Pancreas (tissue), 10 donors: ENCODE data around the gene TAS2R10. TPM values are rescaled to one million over a fixed set of nuclear protein-coding genes. Genes with fewer than 3 reads are reported as not detected.

Experiments
- ATAC-seq, 4 donors: fragments of 200-7000 bp; cut with Tn5 transposase; one replicate each; pipeline versions ENCODE4 v1.8.0 to v1.9.1; 2020; ENCODE audit warnings: mild to moderate bottlenecking in 4 of 4, moderate library complexity in 4 of 4
- DNase-seq, 6 donors: peaks; one replicate each; pipeline ENCODE4 v3.0.0-alpha.2; 2020
- FAIRE-seq: peaks from 2 replicates; lab custom pipeline; 2012; peaks lifted over from hg19 to GRCh38; lab: Jason Lieb, UNC
- H3K27ac ChIP-seq, 4 donors: fragments of 200-600 bp; sonication (generic); 1 replicate in 3 of 4; 2 replicates in 1 of 4; pipeline versions ENCODE4 v1.5.0 to v1.8.0; 2020
- H3K27me3 ChIP-seq, 4 donors: fragments of 200-600 bp; one replicate each; pipeline ENCODE4 v1.8.0; 2021
- H3K36me3 ChIP-seq, 3 donors: fragments of 200-600 bp; sonication (generic) in 1 of 3; one replicate each; pipeline versions ENCODE4 v1.5.0 to v1.8.0; 2020 to 2021
- H3K4me1 ChIP-seq, 3 donors: fragments of 200-600 bp; one replicate each; pipeline ENCODE4 v1.8.0; 2021
- H3K4me3 ChIP-seq, 4 donors: fragments of 200-600 bp; sonication (generic) in 2 of 4; one replicate each; pipeline versions ENCODE4 v1.5.0 to v1.8.0; 2020 to 2021
- H3K9me3 ChIP-seq, 4 donors: fragments of 200-600 bp; one replicate each; pipeline ENCODE4 v1.8.0; 2021
- WGBS, 2 donors: extraction: QIAGEN DNeasy Blood & Tissue Kit; methylation state at CpG; one replicate each; pipeline ENCODE4 v1.1.7; 2013; 5-methylcytosine and 5-hydroxymethylcytosine counted together
- intact Hi-C, 3 donors: fragments of 100-400 bp; cut with DNase I; formaldehyde crosslinking; loops; one replicate each; pipeline versions ENCODE4 v1.11.1 to v1.14.2; 2022
- polyA plus RNA-seq, 2 donors: library from polyadenylated mRNA; stranded (reverse); fragments of 200-250 nt; gene quantifications; one replicate each; pipeline ENCODE4 v1.2.3, GENCODE V29; 2013
- total RNA-seq, 6 donors: library from RNA; stranded (reverse); fragmentation: NEBNext Ultra II Directional in 4 of 6; extraction: Animal tissue kit (Norgen Biotek cat#: 25700) in 4 of 6; gene quantifications; one replicate each; pipeline versions ENCODE4 v1.2.1 to v1.2.4, GENCODE V29; 2021 to 2023
- TF ChIP-seq, protein P1 (sequence below), 4 donors: fragments of 200-600 bp; sonication (generic) in 3 of 4; IDR thresholded peaks; one replicate each; pipeline versions ENCODE4 v1.5.0 to v1.8.0; 2021; ENCODE audit warnings: antibody characterized with exemption in 4 of 4
- donor health status: healthy with polysubstance abuse.
- donor health status: DM: no; HTN: no; CAD: no; lungs with moderate emphysema.
- donor health status: DM: no; HTN: no; CAD: no.
- donor health status: control.
- donor health status: control.
- donor health status: Bipolar disorder and iron deficiency.
- donor health status: DM: yes; HTN: yes; CAD: no.
- donor health status: DM: no; HTN: no; CAD: no.
- donor health status: DM: no; HTN: no; CAD: no.
- donor health status: DM: yes; HTN: yes; CAD: no.

TAS2R10 gene
- total and polyA plus RNA-seq, 8 donors: 0.14 to 0.28 (median 0.21) TPM; not detected in 4

DNA sequence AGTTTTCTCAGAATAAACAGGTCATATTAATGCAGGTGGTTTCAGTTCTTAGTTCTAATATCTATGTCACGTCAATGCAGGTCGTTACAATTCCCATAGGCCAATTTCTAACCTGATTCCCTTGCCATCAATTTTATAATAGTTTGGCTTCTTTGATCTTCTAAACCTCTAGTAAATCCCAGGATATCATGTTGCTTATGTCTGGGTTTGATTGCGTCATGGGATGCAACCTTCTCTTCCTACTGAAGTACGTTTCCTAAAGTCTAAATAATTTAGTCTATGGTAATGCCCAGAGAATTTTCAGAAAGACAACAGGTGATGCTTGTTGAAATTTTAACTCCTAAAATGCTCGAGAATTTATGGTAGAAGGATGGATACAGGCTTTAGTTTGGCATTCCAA, 42.9 kb downstream of the TAS2R10 start:
- Histone ChIP-seq H3K4me1 (no peaks in the 10 kb centered on the region), H3K36me3 (no peaks in the 10 kb centered on the region), H3K4me3 (no peak overlapping the region), H3K27me3 (peaks cover 0 to 3% (median under 1%) of the 10 kb centered on the region in 4 donors), H3K9me3 (no peaks in the 10 kb centered on the region), H3K27ac (no peak overlapping the region)
- WGBS, 2 donors: 54 to 57% methylated on average over 5 of the region's 5 CpGs
- DNase-seq: no peak
- ATAC-seq: no peak
- TF ChIP-seq, protein P1, sequence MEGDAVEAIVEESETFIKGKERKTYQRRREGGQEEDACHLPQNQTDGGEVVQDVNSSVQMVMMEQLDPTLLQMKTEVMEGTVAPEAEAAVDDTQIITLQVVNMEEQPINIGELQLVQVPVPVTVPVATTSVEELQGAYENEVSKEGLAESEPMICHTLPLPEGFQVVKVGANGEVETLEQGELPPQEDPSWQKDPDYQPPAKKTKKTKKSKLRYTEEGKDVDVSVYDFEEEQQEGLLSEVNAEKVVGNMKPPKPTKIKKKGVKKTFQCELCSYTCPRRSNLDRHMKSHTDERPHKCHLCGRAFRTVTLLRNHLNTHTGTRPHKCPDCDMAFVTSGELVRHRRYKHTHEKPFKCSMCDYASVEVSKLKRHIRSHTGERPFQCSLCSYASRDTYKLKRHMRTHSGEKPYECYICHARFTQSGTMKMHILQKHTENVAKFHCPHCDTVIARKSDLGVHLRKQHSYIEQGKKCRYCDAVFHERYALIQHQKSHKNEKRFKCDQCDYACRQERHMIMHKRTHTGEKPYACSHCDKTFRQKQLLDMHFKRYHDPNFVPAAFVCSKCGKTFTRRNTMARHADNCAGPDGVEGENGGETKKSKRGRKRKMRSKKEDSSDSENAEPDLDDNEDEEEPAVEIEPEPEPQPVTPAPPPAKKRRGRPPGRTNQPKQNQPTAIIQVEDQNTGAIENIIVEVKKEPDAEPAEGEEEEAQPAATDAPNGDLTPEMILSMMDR (IDR thresholded peaks at IDR 0.05): no peak
- intact Hi-C loops: no loop called here
- FAIRE-seq: no peak

DNA sequence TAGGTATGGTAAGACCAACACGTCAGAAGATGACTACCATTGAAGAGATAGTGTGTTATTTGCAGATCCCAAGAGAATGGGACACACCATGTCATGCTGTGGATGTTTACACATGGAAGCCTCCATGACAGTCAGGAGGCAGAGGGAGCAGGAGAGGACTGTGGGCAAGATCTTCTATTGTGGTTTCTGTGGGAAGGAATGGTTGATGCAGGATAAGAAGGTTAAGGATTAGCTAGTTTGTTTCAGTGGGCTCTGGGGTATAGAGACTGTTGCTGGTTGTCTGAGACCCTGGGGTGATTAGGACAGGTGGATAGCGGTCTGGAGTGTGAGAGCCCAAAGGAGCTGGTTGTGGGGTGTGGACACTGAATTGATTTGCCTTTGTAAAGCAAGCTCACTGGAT, 47.1 kb downstream of the TAS2R10 start:
- no peaks in the 10 kb centered on the region for H3K4me1 ChIP-seq
- 84% methylated on average over 2 of the region's 2 CpGs for WGBS, 2 donors
- DNase-seq: no peak
- ATAC-seq: no peak
- TF ChIP-seq, protein P1 (IDR thresholded peaks at IDR 0.05): no peak
- no peak for FAIRE-seq
- H3K9me3 ChIP-seq: no peaks in the 10 kb centered on the region
- H3K4me3 ChIP-seq: no peak overlapping the region
- intact Hi-C loops: loop anchor here in 2 of 3 donors (10.0 kb wide), 2 partner anchors 416 to 706 kb away; no protein-coding TSS in a partner anchor
- peaks cover 0 to 7% (median 3%) of the 10 kb centered on the region in 4 donors for H3K27me3 ChIP-seq
- no peak overlapping the region for H3K27ac ChIP-seq
- H3K36me3 ChIP-seq: no peaks in the 10 kb centered on the region

Other genes with a start within 250 kb of the TAS2R10 start
- gene MAGOHB, start 212.7 kb downstream of the TAS2R10 start, total RNA-seq: 10 to 100 TPM in 2 of 6 donors, 1 to 10 TPM in 4; 5.4 to 11.4 (median 8.6) TPM
- gene MAGOHB, start 212.7 kb downstream of the TAS2R10 start, polyA plus RNA-seq: 10 to 100 TPM; 13.7 to 18.6 TPM
- gene STYK1, start 152.3 kb downstream of the TAS2R10 start, total RNA-seq: under 1 TPM in 4 of 6 donors, not detected in 2; 0.12 to 0.55 (median 0.23) TPM
- under 1 TPM; 0.04 to 0.07 TPM for gene STYK1, start 152.3 kb downstream of the TAS2R10 start, polyA plus RNA-seq
- 100 to 1,000 TPM; 241 to 444 (median 317) TPM for gene YBX3, start 103.0 kb downstream of the TAS2R10 start, total RNA-seq
- 100 to 1,000 TPM; 323 to 352 TPM for gene YBX3, start 103.0 kb downstream of the TAS2R10 start, polyA plus RNA-seq
- gene TAS2R7, start 23.7 kb downstream of the TAS2R10 start, total RNA-seq: not detected
- gene TAS2R7, start 23.7 kb downstream of the TAS2R10 start, polyA plus RNA-seq: not detected
- not detected for gene TAS2R8, start 19.1 kb downstream of the TAS2R10 start, total RNA-seq
- gene TAS2R8, start 19.1 kb downstream of the TAS2R10 start, polyA plus RNA-seq: under 1 TPM in 1 of 2 donors, not detected in 1; 0.09 TPM
- not detected for gene TAS2R9, start 16.2 kb downstream of the TAS2R10 start, total RNA-seq
- gene TAS2R9, start 16.2 kb downstream of the TAS2R10 start, polyA plus RNA-seq: not detected
- 1 to 10 TPM in 1 of 6 donors, under 1 TPM in 4, not detected in 1; 0.32 to 1.8 (median 0.55) TPM for gene PRR4, start 23.1 kb upstream of the TAS2R10 start, total RNA-seq
- gene PRR4, start 23.1 kb upstream of the TAS2R10 start, polyA plus RNA-seq: 1 to 10 TPM; 3.8 to 4.3 TPM
- 10 to 100 TPM in 1 of 6 donors, 1 to 10 TPM in 5; 4.7 to 11.0 (median 6.7) TPM for gene PRH1, start 57.9 kb upstream of the TAS2R10 start, total RNA-seq
- 1 to 10 TPM; 2.0 to 2.5 TPM for gene PRH1, start 57.9 kb upstream of the TAS2R10 start, polyA plus RNA-seq
- gene TAS2R13, start 83.2 kb upstream of the TAS2R10 start, total RNA-seq: under 1 TPM; 0.47 to 0.91 (median 0.72) TPM
- gene TAS2R13, start 83.2 kb upstream of the TAS2R10 start, polyA plus RNA-seq: not detected
- not detected for gene PRH2, start 102.9 kb upstream of the TAS2R10 start, total RNA-seq
- under 1 TPM in 1 of 2 donors, not detected in 1; 0.42 TPM for gene PRH2, start 102.9 kb upstream of the TAS2R10 start, polyA plus RNA-seq
- 1 to 10 TPM in 1 of 6 donors, under 1 TPM in 5; 0.83 to 1.7 (median 0.88) TPM for gene TAS2R14, start 112.9 kb upstream of the TAS2R10 start, total RNA-seq
- gene TAS2R14, start 112.9 kb upstream of the TAS2R10 start, polyA plus RNA-seq: 1 to 10 TPM in 1 of 2 donors, under 1 TPM in 1; 0.91 to 1.5 TPM
- gene TAS2R50, start 160.6 kb upstream of the TAS2R10 start, total RNA-seq: under 1 TPM; 0.40 to 0.74 (median 0.60) TPM
- not detected for gene TAS2R50, start 160.6 kb upstream of the TAS2R10 start, polyA plus RNA-seq
- gene TAS2R20, start 171.9 kb upstream of the TAS2R10 start, total RNA-seq: under 1 TPM; 0.42 to 0.98 (median 0.76) TPM
- under 1 TPM in 1 of 2 donors, not detected in 1; 0.35 TPM for gene TAS2R20, start 171.9 kb upstream of the TAS2R10 start, polyA plus RNA-seq
- gene TAS2R19, start 196.3 kb upstream of the TAS2R10 start, total RNA-seq: 1 to 10 TPM in 3 of 6 donors, under 1 TPM in 3; 0.76 to 2.0 (median 1.2) TPM
- under 1 TPM; 0.19 to 0.28 TPM for gene TAS2R19, start 196.3 kb upstream of the TAS2R10 start, polyA plus RNA-seq
- gene TAS2R31, start 205.0 kb upstream of the TAS2R10 start, total RNA-seq: 1 to 10 TPM in 5 of 6 donors, under 1 TPM in 1; 0.85 to 2.9 (median 1.6) TPM
- gene TAS2R31, start 205.0 kb upstream of the TAS2R10 start, polyA plus RNA-seq: under 1 TPM; 0.23 TPM
- under 1 TPM; 0.43 to 0.61 (median 0.55) TPM for gene TAS2R46, start 235.9 kb upstream of the TAS2R10 start, total RNA-seq
- gene TAS2R46, start 235.9 kb upstream of the TAS2R10 start, polyA plus RNA-seq: not detected